ENCODE results near the gene DOC2B. TPM values are rescaled to one million over a fixed set of nuclear protein-coding genes. Genes with fewer than 3 reads are reported as not detected.

Gene DOC2B
- total RNA-seq, 1 experiment from 2014 or later, result 15.2 TPM

- no TSS peak for BruUV-seq (replicated peaks)
- H3K9me2 ChIP-seq (ENCODE audit: insufficient read depth), result no peaks in the 10 kb centered on the region
- H3K4me1 ChIP-seq (ENCODE audit: control insufficient read depth in 1 of 2, insufficient read depth in 2 of 2, low read length in 2 of 2), result no peaks in the 10 kb centered on the region
- CTCF ChIA-PET, result no interaction called here
- ATAC-seq (no peak), DNase-seq (ENCODE audit: low read depth, low spot score) (no peak)
- no peaks in the 10 kb centered on the region for H3K27me3 ChIP-seq (ENCODE audit: insufficient read depth, low read length)
- no peak for TF ChIP-seq POLR2A (IDR thresholded peaks at IDR 0.05; ENCODE audit: borderline replicate concordance, extremely low read depth, insufficient read depth, insufficient read length)
- no peak for TF ChIP-seq ZFX (IDR thresholded peaks at IDR 0.05)
- no peak for TF ChIP-seq POLR2AphosphoS5 (IDR thresholded peaks at IDR 0.05; ENCODE audit: low read depth, low read length)
- no peak for TF ChIP-seq ATF3 (IDR thresholded peaks at IDR 0.05)
- intact Hi-C loops (cut with micrococcal nuclease), result no loop called here
- no peak overlapping the region for H3K9ac ChIP-seq (ENCODE audit: low read length)
- no peak overlapping the region for H2AFZ ChIP-seq (ENCODE audit: low read depth, low read length, poor library complexity, severe bottlenecking)
- POLR2A ChIA-PET, result no interaction called here
- no peak overlapping the region for H3K4me2 ChIP-seq (ENCODE audit: low read length)
- no peaks in the 10 kb centered on the region for H4K20me1 ChIP-seq (ENCODE audit: insufficient read depth)
- no peak overlapping the region for H3K4me3 ChIP-seq (replicated peaks in 1 of 2; ENCODE audit: low read depth in 1 of 2, low read length in 2 of 2)
- no peaks in the 10 kb centered on the region for H3K36me3 ChIP-seq (ENCODE audit: control insufficient read depth in 1 of 2, insufficient read depth in 2 of 2, low read length in 2 of 2)
- H3K9me3 ChIP-seq (ENCODE audit: control insufficient read depth in 1 of 2, insufficient read depth in 1 of 2, low read depth in 1 of 2, low read length in 2 of 2), result no peaks in the 10 kb centered on the region
- RAD21 ChIA-PET (ENCODE audit: low non-redundant PET in 1 of 2, low total read pairs in 2 of 2, uncharacterized antibody in 2 of 2, unreplicated experiment in 2 of 2), result no interaction called here
- H3K27ac ChIP-seq (ENCODE audit: low read depth, low read length), result no peak overlapping the region
- no peaks in the 10 kb centered on the region for H3K79me2 ChIP-seq (ENCODE audit: insufficient read depth, low read length)
These were observed 17.8 kb downstream of the DOC2B start for GRCh38 chr17:163514-164098.

- no TSS peak for BruUV-seq (replicated peaks)
- DNase-seq (ENCODE audit: low read depth, low spot score), result no peak
- H3K4me3 ChIP-seq (replicated peaks in 1 of 2; ENCODE audit: low read depth in 1 of 2, low read length in 2 of 2), result no peak overlapping the region
- H3K27ac ChIP-seq (ENCODE audit: low read depth, low read length), result no peak overlapping the region
- H3K9me3 ChIP-seq (ENCODE audit: control insufficient read depth in 1 of 2, insufficient read depth in 1 of 2, low read depth in 1 of 2, low read length in 2 of 2), result no peaks in the 10 kb centered on the region
- TF ChIP-seq ZNF274 (IDR thresholded peaks at IDR 0.05; ENCODE audit: low read depth, low read length) (no peak), ELF1 (IDR thresholded peaks at IDR 0.05; ENCODE audit: borderline replicate concordance, low read depth) (no peak), CBX3 (IDR thresholded peaks at IDR 0.05; ENCODE audit: low read depth) (no peak), POLR2AphosphoS5 (IDR thresholded peaks at IDR 0.05; ENCODE audit: low read depth, low read length) (no peak), EZH2 (IDR thresholded peaks at IDR 0.05) (no peak), SIN3A (IDR thresholded peaks at IDR 0.05; ENCODE audit: low read depth) (no peak), SP1 (IDR thresholded peaks at IDR 0.05; ENCODE audit: low read depth) (no peak), ZFX (IDR thresholded peaks at IDR 0.05) (no peak), SRF (IDR thresholded peaks at IDR 0.05; ENCODE audit: low read depth) (no peak), CTCF (IDR thresholded peaks at IDR 0.05 in 2 of 3, conservative IDR thresholded peaks at IDR 0.05 in 1 of 3; ENCODE audit: borderline replicate concordance in 1 of 3, insufficient read depth in 1 of 3, low read depth in 2 of 3, low read length in 2 of 3) (no peak), ATF3 (IDR thresholded peaks at IDR 0.05) (no peak), CEBPB (IDR thresholded peaks at IDR 0.05; ENCODE audit: low read depth) (no peak), REST (IDR thresholded peaks at IDR 0.05; ENCODE audit: low read depth) (no peak), FOSL1 (IDR thresholded peaks at IDR 0.05; ENCODE audit: low read depth) (no peak), POLR2A (IDR thresholded peaks at IDR 0.05; ENCODE audit: borderline replicate concordance, extremely low read depth, insufficient read depth, insufficient read length) (no peak), EGR1 (IDR thresholded peaks at IDR 0.05; ENCODE audit: low read depth) (no peak)
- ATAC-seq, result no peak
- POLR2A ChIA-PET, result no interaction called here
- no peaks in the 10 kb centered on the region for H3K27me3 ChIP-seq (ENCODE audit: insufficient read depth, low read length)
- no peaks in the 10 kb centered on the region for H3K79me2 ChIP-seq (ENCODE audit: insufficient read depth, low read length)
- H3K9me2 ChIP-seq (ENCODE audit: insufficient read depth), result no peaks in the 10 kb centered on the region
- no peak overlapping the region for H3K9ac ChIP-seq (ENCODE audit: low read length)
- no peaks in the 10 kb centered on the region for H3K36me3 ChIP-seq (ENCODE audit: control insufficient read depth in 1 of 2, insufficient read depth in 2 of 2, low read length in 2 of 2)
- H3K4me2 ChIP-seq (ENCODE audit: low read length), result no peak overlapping the region
- CTCF ChIA-PET, result no interaction called here
- no peaks in the 10 kb centered on the region for H3K4me1 ChIP-seq (ENCODE audit: control insufficient read depth in 1 of 2, insufficient read depth in 2 of 2, low read length in 2 of 2)
- RAD21 ChIA-PET (ENCODE audit: low non-redundant PET in 1 of 2, low total read pairs in 2 of 2, uncharacterized antibody in 2 of 2, unreplicated experiment in 2 of 2), result no interaction called here
- no peak overlapping the region for H2AFZ ChIP-seq (ENCODE audit: low read depth, low read length, poor library complexity, severe bottlenecking)
- intact Hi-C loops (cut with micrococcal nuclease), result no loop called here
- H4K20me1 ChIP-seq (ENCODE audit: insufficient read depth), result no peaks in the 10 kb centered on the region
These were observed 18.8 kb downstream of the DOC2B start for GRCh38 chr17:162689-163088.

Measured in HCT116 (cell line).